Measurements from ENCODE around the gene KANSL3.
"Not testable (repeated sequence)": the region's sequence is repeated elsewhere in the genome, so short reads cannot be mapped to it uniquely, and the experiment has no call there.

Gene KANSL3

GRCh38 chr2:96681540-96681939 lies 43.4 kb upstream of the KANSL3 start:
- TF ChIP-seq ELF4 (IDR thresholded peaks at IDR 0.05) (no peak), CTBP1 (IDR thresholded peaks at IDR 0.05; ENCODE audit: borderline replicate concordance) (no peak), SUZ12 (IDR thresholded peaks at IDR 0.05) (no peak), FOXK2 (IDR thresholded peaks at IDR 0.05) (no peak), FOXA1 (IDR thresholded peaks at IDR 0.05) (no peak), TARDBP (IDR thresholded peaks at IDR 0.05) (no peak)
- CTCF ChIA-PET = no interaction called here
- DNase-seq (ENCODE audit: extremely low spot score) = no peak
- POLR2A ChIA-PET = no interaction called here

- CTCF ChIA-PET = no interaction called here
- no peak for TF ChIP-seq CTBP1 (IDR thresholded peaks at IDR 0.05; ENCODE audit: borderline replicate concordance)
- no peak for TF ChIP-seq BHLHE40 (IDR thresholded peaks at IDR 0.05; ENCODE audit: borderline replicate concordance)
- no peak for TF ChIP-seq NFRKB (IDR thresholded peaks at IDR 0.05)
- no peak for TF ChIP-seq ELF4 (IDR thresholded peaks at IDR 0.05)
- no peak for TF ChIP-seq PKNOX1 (IDR thresholded peaks at IDR 0.05)
- no peak for TF ChIP-seq ARNT (IDR thresholded peaks at IDR 0.05)
- TF ChIP-seq SP1 (IDR thresholded peaks at IDR 0.05) = no peak
- no peak for TF ChIP-seq TARDBP (IDR thresholded peaks at IDR 0.05)
- no peak for TF ChIP-seq FOXA1 (IDR thresholded peaks at IDR 0.05)
- TF ChIP-seq SUZ12 (IDR thresholded peaks at IDR 0.05) = no peak
- no peak for DNase-seq (ENCODE audit: extremely low spot score)
- POLR2A ChIA-PET = no interaction called here
These were observed 42.5 kb upstream of the KANSL3 start for GRCh38 chr2:96680561-96681141.

- CTCF ChIA-PET = no interaction called here
- TF ChIP-seq L3MBTL2 (conservative IDR thresholded peaks at IDR 0.05) = 0 out of 2 replicates have a peak, but pooled peaks have one; percentile 28
- TF ChIP-seq SP1 (IDR thresholded peaks at IDR 0.05) = no peak
- no peak for TF ChIP-seq BHLHE40 (IDR thresholded peaks at IDR 0.05; ENCODE audit: borderline replicate concordance)
- peak; percentile 41 for DNase-seq (ENCODE audit: extremely low spot score)
- POLR2A ChIA-PET = no interaction called here
These were observed 41.7 kb upstream of the KANSL3 start for GRCh38 chr2:96679848-96680247.

GRCh38 chr2:96669539-96670215 lies 31.6 kb upstream of the KANSL3 start:
- no peak for DNase-seq (ENCODE audit: extremely low spot score)
- ChIA-PET POLR2A (interaction anchor here (0.8 kb wide), 1 partner anchor 31 kb away, joined by 3 read pairs; the partner anchor contains the start of gene KANSL3), CTCF (no interaction called here)
- no peak for TF ChIP-seq LEF1 (IDR thresholded peaks at IDR 0.05; ENCODE audit: borderline replicate concordance)

- TF ChIP-seq CTBP1 (IDR thresholded peaks at IDR 0.05; ENCODE audit: borderline replicate concordance) = no peak
- TF ChIP-seq HDGF (IDR thresholded peaks at IDR 0.05; ENCODE audit: borderline replicate concordance) = no peak
- TF ChIP-seq L3MBTL2 (conservative IDR thresholded peaks at IDR 0.05) = no peak
- TF ChIP-seq TARDBP (IDR thresholded peaks at IDR 0.05) = no peak
- no peak for TF ChIP-seq BHLHE40 (IDR thresholded peaks at IDR 0.05; ENCODE audit: borderline replicate concordance)
- no peak for TF ChIP-seq FOXA1 (IDR thresholded peaks at IDR 0.05)
- no peak for TF ChIP-seq LEF1 (IDR thresholded peaks at IDR 0.05; ENCODE audit: borderline replicate concordance)
- no peak for TF ChIP-seq ARNT (IDR thresholded peaks at IDR 0.05)
- TF ChIP-seq ZNF384 (IDR thresholded peaks at IDR 0.05) = no peak
- TF ChIP-seq SUZ12 (IDR thresholded peaks at IDR 0.05) = no peak
- no peak for TF ChIP-seq FOXM1 (IDR thresholded peaks at IDR 0.05; ENCODE audit: borderline replicate concordance)
- no peak for TF ChIP-seq PKNOX1 (IDR thresholded peaks at IDR 0.05)
- TF ChIP-seq FOXK2 (IDR thresholded peaks at IDR 0.05) = no peak
- TF ChIP-seq SP1 (IDR thresholded peaks at IDR 0.05) = no peak
- POLR2A ChIA-PET = interaction anchor here (0.6 kb wide), 1 partner anchor 427 kb away, joined by 3 read pairs; no protein-coding TSS in a partner anchor
- CTCF ChIA-PET = no interaction called here
- DNase-seq (ENCODE audit: extremely low spot score) = no peak
These were observed 30.7 kb upstream of the KANSL3 start for GRCh38 chr2:96668771-96669170.

- DNase-seq (ENCODE audit: extremely low spot score); CTCF ChIA-PET: not testable (repeated sequence)
- POLR2A ChIA-PET = interaction anchor here (0.8 kb wide), 1 partner anchor 36 kb away, joined by 3 read pairs; no protein-coding TSS in a partner anchor
These were observed 27.6 kb upstream of the KANSL3 start for GRCh38 chr2:96665717-96666116.

GRCh38 chr2:96665083-96665569 lies 27.0 kb upstream of the KANSL3 start:
- no peak for DNase-seq (ENCODE audit: extremely low spot score)
- POLR2A ChIA-PET = interaction anchor here (0.8 kb wide), 1 partner anchor 37 kb away, joined by 3 read pairs; no protein-coding TSS in a partner anchor
- CTCF ChIA-PET = no interaction called here
- TF ChIP-seq ARNT (IDR thresholded peaks at IDR 0.05) (no peak), SP1 (IDR thresholded peaks at IDR 0.05) (no peak), PKNOX1 (IDR thresholded peaks at IDR 0.05) (no peak), ZNF384 (IDR thresholded peaks at IDR 0.05) (no peak), SUZ12 (IDR thresholded peaks at IDR 0.05) (no peak), CTBP1 (IDR thresholded peaks at IDR 0.05; ENCODE audit: borderline replicate concordance) (no peak), FOXM1 (IDR thresholded peaks at IDR 0.05; ENCODE audit: borderline replicate concordance) (no peak), TARDBP (IDR thresholded peaks at IDR 0.05) (no peak)

All from HEK293T (cell line).